Astrocyte (in vitro differentiated cells and primary cell): ENCODE measurements around the gene P2RY12. TPM values are rescaled to one million over a fixed set of nuclear protein-coding genes. Genes with fewer than 3 reads are reported as not detected.

Source experiments
- DNase-seq: peaks from one replicate; pipeline ENCODE4 v3.0.0-alpha.2; 2010; ENCODE audit warnings: low read depth
- FAIRE-seq: peaks from 2 replicates; lab custom pipeline; 2011; peaks lifted over from hg19 to GRCh38; lab: Jason Lieb, UNC
- H2AFZ ChIP-seq: 2 replicates; pipeline ENCODE4 v1.6.0; 2012; ENCODE audit warnings: low read depth, low read length, inconsistent platforms
- H3K27ac ChIP-seq: 2 replicates; pipeline ENCODE4 v1.5.1; 2011; ENCODE audit warnings: low read depth, low read length, inconsistent platforms
- H3K27me3 ChIP-seq: 2 replicates; pipeline ENCODE4 v1.6.0; 2011; ENCODE audit warnings: low read length, inconsistent platforms; ENCODE audit not compliant: insufficient read depth
- H3K36me3 ChIP-seq: 2 replicates; pipeline ENCODE4 v1.5.1; 2011; ENCODE audit warnings: low read length, inconsistent platforms; ENCODE audit not compliant: insufficient read depth
- H3K4me1 ChIP-seq: 2 replicates; pipeline ENCODE4 v1.5.1; 2011; ENCODE audit warnings: low read length, inconsistent platforms; ENCODE audit not compliant: insufficient read depth
- H3K4me2 ChIP-seq: 2 replicates; pipeline ENCODE4 v1.6.0; 2012; ENCODE audit warnings: low read length, inconsistent platforms
- H3K4me3 ChIP-seq: 2 replicates; pipeline ENCODE4 v1.5.1; 2011; ENCODE audit warnings: low read depth, mild to moderate bottlenecking, low read length, inconsistent platforms; ENCODE audit not compliant: insufficient read depth
- H3K79me2 ChIP-seq: 2 replicates; pipeline ENCODE4 v1.6.0; 2012; ENCODE audit warnings: mild to moderate bottlenecking, low read length, inconsistent platforms; ENCODE audit not compliant: insufficient read depth
- H3K9ac ChIP-seq: 2 replicates; pipeline ENCODE4 v1.6.0; 2012; ENCODE audit warnings: mild to moderate bottlenecking, low read length, inconsistent platforms
- H3K9me3 ChIP-seq: 2 replicates; pipeline ENCODE4 v1.5.1; 2012; ENCODE audit warnings: low read depth, mild to moderate bottlenecking, low read length, inconsistent platforms; ENCODE audit not compliant: insufficient read depth
- H4K20me1 ChIP-seq: 2 replicates; pipeline ENCODE4 v1.6.0; 2012; ENCODE audit warnings: low read length, inconsistent platforms; ENCODE audit not compliant: insufficient read depth
- H3K27ac Mint-ChIP-seq: one replicate; pipeline ENCODE4 v1.8.0; 2021; ENCODE audit warnings: mild to moderate bottlenecking, mixed read lengths; ENCODE audit not compliant: unreplicated experiment
- H3K27me3 Mint-ChIP-seq: one replicate; pipeline ENCODE4 v1.8.0; 2021; ENCODE audit warnings: low read depth, mixed read lengths; ENCODE audit not compliant: unreplicated experiment
- H3K36me3 Mint-ChIP-seq: one replicate; pipeline ENCODE4 v1.8.0; 2021; ENCODE audit warnings: low read depth, mixed read lengths; ENCODE audit not compliant: unreplicated experiment
- H3K4me1 Mint-ChIP-seq: one replicate; pipeline ENCODE4 v1.8.0; 2021; ENCODE audit warnings: low read depth, mixed read lengths; ENCODE audit not compliant: unreplicated experiment
- H3K4me3 Mint-ChIP-seq: one replicate; pipeline ENCODE4 v1.8.0; 2021; ENCODE audit warnings: mild to moderate bottlenecking, moderate library complexity, mixed read lengths; ENCODE audit not compliant: unreplicated experiment
- H3K9me3 Mint-ChIP-seq: one replicate; pipeline ENCODE4 v1.8.0; 2021; ENCODE audit warnings: mild to moderate bottlenecking, mixed read lengths; ENCODE audit not compliant: unreplicated experiment
- CTCF ChIP-seq: IDR thresholded peaks from 2 replicates; pipeline ENCODE4 v1.5.1; 2011; ENCODE audit warnings: low read depth, mild to moderate bottlenecking, inconsistent platforms, low read length, moderate library complexity; ENCODE audit not compliant: insufficient read depth
- EZH2 ChIP-seq: IDR thresholded peaks from 2 replicates; pipeline ENCODE4 v1.6.1; 2012; ENCODE audit warnings: mild to moderate bottlenecking, low read length, inconsistent platforms; ENCODE audit not compliant: insufficient read depth
- total RNA-seq: library from RNA; stranded (reverse); gene quantifications from 2 replicates; pipeline ENCODE4 v1.2.1, GENCODE V29; 2021

Gene P2RY12
- total RNA-seq, 1 donor from 2014 or later = not detected

- no peak for FAIRE-seq
- H3K79me2 ChIP-seq = no peaks in the 10 kb centered on the region
- H3K9ac ChIP-seq = no peak overlapping the region
- DNase-seq = no peak
- Mint-ChIP-seq H3K4me3 (no peak overlapping the region), H3K9me3 (no peaks in the 10 kb centered on the region), H3K27me3 (no peaks in the 10 kb centered on the region), H3K4me1 (peaks cover 5% of the 10 kb centered on the region), H3K36me3 (no peaks in the 10 kb centered on the region), H3K27ac (no peak overlapping the region)
- H3K27me3 ChIP-seq = no peaks in the 10 kb centered on the region
- H3K4me1 ChIP-seq = peaks cover under 1% of the 10 kb centered on the region
- no peaks in the 10 kb centered on the region for H3K36me3 ChIP-seq
- no peaks in the 10 kb centered on the region for H3K9me3 ChIP-seq
- H3K4me2 ChIP-seq = no peak overlapping the region
- H3K4me3 ChIP-seq = no peak overlapping the region
- H3K27ac ChIP-seq = no peak overlapping the region
- no peak for TF ChIP-seq CTCF
- no peak for TF ChIP-seq EZH2
- H4K20me1 ChIP-seq = no peaks in the 10 kb centered on the region
- H2AFZ ChIP-seq = no peak overlapping the region
Observed at GRCh38 chr3:151289445-151289844, 95.1 kb downstream of the P2RY12 start.

Other genes with a start within 250 kb of the P2RY12 start
- gene GPR171, start 181.5 kb downstream of the P2RY12 start, total RNA-seq = not detected in 2 replicates
- gene P2RY14, start 106.2 kb downstream of the P2RY12 start, total RNA-seq = 0.11 TPM in 1 of 2 replicates, not detected in the other
- 12.1 and 15.5 TPM in 2 replicates for gene GPR87, start 67.9 kb downstream of the P2RY12 start, total RNA-seq
- gene P2RY13, start 55.2 kb downstream of the P2RY12 start, total RNA-seq = not detected in 2 replicates
- gene IGSF10, start 76.3 kb upstream of the P2RY12 start, total RNA-seq = 0.43 and 0.84 TPM in 2 replicates